ENCODE measurements around the gene DBNL.

DNA sequence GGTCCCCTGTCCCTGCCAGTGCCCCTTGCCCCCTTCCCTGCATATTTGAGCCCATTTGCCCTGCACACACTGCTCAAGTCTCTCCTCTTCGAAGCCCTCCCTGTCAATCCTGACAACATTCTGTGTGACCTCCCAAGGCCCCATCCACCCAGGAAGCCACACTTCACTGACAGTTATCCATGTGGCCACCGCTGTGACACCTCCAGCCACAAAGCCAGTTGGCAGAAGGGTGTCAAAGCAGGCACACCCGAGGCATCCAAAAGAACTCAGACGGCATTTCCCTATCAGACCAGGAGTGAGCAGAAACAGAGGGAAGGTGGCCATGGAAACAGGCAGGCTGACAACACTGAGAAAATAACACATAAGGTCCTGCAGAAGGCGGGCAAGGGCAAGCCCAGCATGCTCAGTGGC is 33.2 kb downstream of the DBNL start:
- TF ChIP-seq, protein P1, sequence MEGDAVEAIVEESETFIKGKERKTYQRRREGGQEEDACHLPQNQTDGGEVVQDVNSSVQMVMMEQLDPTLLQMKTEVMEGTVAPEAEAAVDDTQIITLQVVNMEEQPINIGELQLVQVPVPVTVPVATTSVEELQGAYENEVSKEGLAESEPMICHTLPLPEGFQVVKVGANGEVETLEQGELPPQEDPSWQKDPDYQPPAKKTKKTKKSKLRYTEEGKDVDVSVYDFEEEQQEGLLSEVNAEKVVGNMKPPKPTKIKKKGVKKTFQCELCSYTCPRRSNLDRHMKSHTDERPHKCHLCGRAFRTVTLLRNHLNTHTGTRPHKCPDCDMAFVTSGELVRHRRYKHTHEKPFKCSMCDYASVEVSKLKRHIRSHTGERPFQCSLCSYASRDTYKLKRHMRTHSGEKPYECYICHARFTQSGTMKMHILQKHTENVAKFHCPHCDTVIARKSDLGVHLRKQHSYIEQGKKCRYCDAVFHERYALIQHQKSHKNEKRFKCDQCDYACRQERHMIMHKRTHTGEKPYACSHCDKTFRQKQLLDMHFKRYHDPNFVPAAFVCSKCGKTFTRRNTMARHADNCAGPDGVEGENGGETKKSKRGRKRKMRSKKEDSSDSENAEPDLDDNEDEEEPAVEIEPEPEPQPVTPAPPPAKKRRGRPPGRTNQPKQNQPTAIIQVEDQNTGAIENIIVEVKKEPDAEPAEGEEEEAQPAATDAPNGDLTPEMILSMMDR (IDR thresholded peaks at IDR 0.05; ENCODE audit: low read depth, low read length) = no peak
- TF ChIP-seq EZH2phosphoT487 (IDR thresholded peaks at IDR 0.05; ENCODE audit: low read depth) = no peak

Measured in OCI-LY3 (cell line).